ENCODE data around the gene AEN. TPM values are rescaled to one million over a fixed set of nuclear protein-coding genes. Genes with fewer than 3 reads are reported as not detected.

The AEN gene
- 35.6 and 38.3 TPM in 2 replicates for total RNA-seq
- 31.6 and 34.2 TPM in 2 replicates for polyA plus RNA-seq
- 30.4 and 33.1 TPM in 2 replicates for polyA plus RNA-seq (2011; cell fraction: cytosol; rRNA removed)
- 71.6 and 79.4 TPM in 2 replicates for polyA plus RNA-seq (2011; cell fraction: nucleus; rRNA removed)
- 24.7 and 28.5 TPM in 2 replicates for polyA plus RNA-seq (2012)
- polyA minus RNA-seq: 40.9 and 53.8 TPM in 2 replicates
- polyA minus RNA-seq (2011; cell fraction: cytosol; rRNA and poly(A)+ RNA removed): 33.0 TPM
- polyA minus RNA-seq (2011; cell fraction: nucleus; rRNA and poly(A)+ RNA removed): 51.5 and 84.7 TPM in 2 replicates
- Bru-seq, nascent RNA: percentile 87 among the genes with signal in this experiment
- BruChase-seq, experiment 1, labeled RNA remaining after a 6-hour chase: percentile 84 among the genes with signal in this experiment
- BruChase-seq, experiment 2, labeled RNA remaining after a 2-hour chase: percentile 94 among the genes with signal in this experiment
- long read RNA-seq, transcript AEN-201 (4 exons, 3,117 nt): major isoform, 63 of 105 reads
- long read RNA-seq, partial matches to known transcripts: 20 of 105 reads
- long read RNA-seq, other reads (novel, unspliced or antisense): 20 of 105 reads

- intact Hi-C loops (cut with micrococcal nuclease) (loop anchor here (1.0 to 10.0 kb wide), 7 partner anchors 9 to 714 kb away; partner anchors contain the start of genes DET1, MRPL46, MRPS11 and POLG), dilution Hi-C loops (cut with MboI; ENCODE audit: extremely low pct_ligation_motif_present, low sequenced_read_pairs) (no loop called here)
- peak within 1 kb of the TSS; percentile 87 for H3K9ac ChIP-seq (replicated peaks; ENCODE audit: extremely low read depth, insufficient read depth, low read length)
- no TSS peak for BruUV-seq (replicated peaks)
- peak within 1 kb of the TSS; percentile 33 to 78 (median 70) for H3K4me3 ChIP-seq (replicated peaks in 1 of 3; ENCODE audit: insufficient read depth in 1 of 3, low read depth in 1 of 3, low read length in 3 of 3)
- peaks cover 31% of the 10 kb centered on the region for H3K4me1 ChIP-seq (ENCODE audit: control insufficient read depth, extremely low read depth, insufficient read depth, low read length)
- DNase-seq (ENCODE audit: low read depth, low spot score) (peak; percentile 98), FAIRE-seq (peak; percentile 96)
- H3K9me3 ChIP-seq (replicated peaks; ENCODE audit: control insufficient read depth, insufficient read depth, low read length): no peaks in the 10 kb centered on the region
- H2AFZ ChIP-seq (ENCODE audit: low read depth, low read length): peak within 1 kb of the TSS; percentile 82
- no peaks in the 10 kb centered on the region for H4K20me1 ChIP-seq (replicated peaks; ENCODE audit: control insufficient read depth, extremely low read depth, insufficient read depth, low read length)
- TF ChIP-seq MAX (IDR thresholded peaks at IDR 0.05; ENCODE audit: insufficient read depth, insufficient read length) (peak; percentile 87), POLR2A (IDR thresholded peaks at IDR 0.05; ENCODE audit: low read depth, low read length) (peak; percentile 72), GATA2 (IDR thresholded peaks at IDR 0.05; ENCODE audit: insufficient read depth, insufficient read length, low read depth, low read length) (no peak), JUN (IDR thresholded peaks at IDR 0.05; ENCODE audit: borderline replicate concordance, insufficient read depth, insufficient read length, low read depth) (no peak), MYC (IDR thresholded peaks at IDR 0.05; ENCODE audit: low read depth, low read length) (no peak), CTCF (IDR thresholded peaks at IDR 0.05; ENCODE audit: extremely low read depth in 1 of 2, insufficient read depth in 1 of 2, low read depth in 1 of 2, low read length in 2 of 2) (no peak), POLR2AphosphoS5 (IDR thresholded peaks at IDR 0.05; ENCODE audit: insufficient read depth, low read depth, low read length) (peak; percentile 84)
- H3K9me1 ChIP-seq (replicated peaks; ENCODE audit: control insufficient read depth, extremely low read depth, insufficient read depth, low read length): no peaks in the 10 kb centered on the region
- H3K27ac ChIP-seq (ENCODE audit: insufficient read depth, low read depth, low read length): peak within 1 kb of the TSS; percentile 81
- H3K79me2 ChIP-seq (ENCODE audit: control insufficient read depth, insufficient read depth, low read length): peaks cover 50% of the 10 kb centered on the region
- CTCF ChIA-PET: interaction anchor here (0.6 to 2.2 kb wide), 6 partner anchors 10 to 284 kb away, joined by 3 to 7 read pairs (median 4); partner anchors contain the start of genes MRPL46 and MRPS11
- POLR2A ChIA-PET: no interaction called here
- H3K36me3 ChIP-seq (ENCODE audit: control insufficient read depth in 2 of 2, extremely low read depth in 1 of 2, insufficient read depth in 2 of 2, low read length in 2 of 2): peaks cover 0 to 2% of the 10 kb centered on the region in 2 experiments
- no peaks in the 10 kb centered on the region for H3K27me3 ChIP-seq (ENCODE audit: control insufficient read depth in 2 of 2, insufficient read depth in 2 of 2, low read length in 2 of 2)
- peak within 1 kb of the TSS; percentile 84 for H3K4me2 ChIP-seq (ENCODE audit: insufficient read depth, low read length)
Observed at GRCh38 chr15:88620995-88621772, at the start of gene AEN. TSS of gene AEN (plus strand) at chr15:88621340. CDS start at chr15:88626210, 4,870 bp downstream.
